Stimulated activated naive CD8-positive, alpha-beta T cell treated with anti-CD3 and anti-CD28 coated beads, Interleukin-15, amount 100 ng/mL, for 72 hours (primary cell): ENCODE results near the gene MEI1.

ENCODE experiments used
- ATAC-seq: fragments of 150-1000 bp; cut with Tn5 transposase; 2 replicates; pipeline ENCODE4 v1.10.0; 2021; ENCODE audit warnings: mild to moderate bottlenecking, moderate library complexity
- DNase-seq, 2 donors: peaks; one replicate each; pipeline ENCODE4 v3.0.0; 2021 to 2022
- H3K27ac Mint-ChIP-seq, 2 donors: one replicate each; pipeline ENCODE4 v1.8.0; 2022; ENCODE audit warnings: mild to moderate bottlenecking in 2 of 2, mixed read lengths in 2 of 2, moderate library complexity in 2 of 2
- H3K27me3 Mint-ChIP-seq: one replicate; pipeline ENCODE4 v1.8.0; 2022; ENCODE audit warnings: mixed read lengths
- H3K4me1 Mint-ChIP-seq: one replicate; pipeline ENCODE4 v1.8.0; 2022; ENCODE audit warnings: mild to moderate bottlenecking, mixed read lengths
- H3K4me3 Mint-ChIP-seq, 2 donors: one replicate each; pipeline ENCODE4 v1.8.0; 2022; ENCODE audit warnings: mild to moderate bottlenecking in 2 of 2, mixed read lengths in 2 of 2, moderate library complexity in 1 of 2
- H3K9me3 Mint-ChIP-seq, 2 donors: one replicate each; pipeline ENCODE4 v1.8.0; 2022; ENCODE audit warnings: mixed read lengths in 2 of 2

MEI1 gene

DNA sequence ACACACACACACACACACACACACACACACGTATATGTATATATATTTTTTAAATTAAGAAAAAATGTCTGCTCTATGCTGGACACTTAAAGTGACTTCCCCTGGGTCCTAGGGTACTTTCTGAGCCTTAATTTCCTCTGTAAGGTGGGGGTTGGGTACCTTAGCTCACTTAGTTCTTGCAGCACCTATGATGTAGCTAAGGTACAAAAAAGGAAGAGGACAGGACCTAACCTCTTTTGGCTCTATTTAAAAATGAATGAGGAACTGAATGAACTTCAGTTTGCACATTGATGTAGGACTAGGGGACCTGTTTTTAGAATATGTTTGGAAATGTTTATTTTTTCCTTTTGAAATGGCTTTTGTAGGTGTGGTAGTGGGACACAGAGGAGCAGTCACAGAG is 144.7 kb downstream of the MEI1 start:
- H3K27ac Mint-ChIP-seq: peak overlapping the region in 1 of 2 donors; percentile 27
- peaks cover 73% of the 10 kb centered on the region for H3K4me1 Mint-ChIP-seq
- H3K9me3 Mint-ChIP-seq: no peaks in the 10 kb centered on the region
- ATAC-seq (no peak), DNase-seq (no peak)
- H3K27me3 Mint-ChIP-seq: no peaks in the 10 kb centered on the region
- no peak overlapping the region for H3K4me3 Mint-ChIP-seq

DNA sequence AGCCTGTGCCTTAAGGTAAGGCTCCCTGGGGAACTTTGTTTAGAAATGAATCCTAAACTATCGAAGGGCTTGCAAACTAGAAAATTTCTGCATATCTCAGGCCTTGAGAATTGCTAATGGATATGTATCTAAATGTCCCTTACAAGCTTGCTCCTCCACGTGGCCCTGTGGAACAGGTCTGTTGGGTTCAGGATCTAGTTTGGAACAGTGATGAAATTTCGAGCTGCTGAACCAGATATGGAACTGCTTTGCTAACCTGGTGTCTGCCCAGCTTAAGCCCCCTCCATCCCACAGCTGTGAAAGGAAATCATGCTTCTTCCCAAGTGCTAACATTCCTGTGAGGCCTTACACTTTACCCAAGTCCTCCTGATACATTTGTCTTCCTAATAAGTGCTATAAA is 145.2 kb downstream of the MEI1 start:
- DNase-seq (no peak), ATAC-seq (no peak)
- Mint-ChIP-seq H3K4me3 (no peak overlapping the region), H3K27me3 (no peaks in the 10 kb centered on the region), H3K27ac (peak overlapping the region; percentile 27 to 59), H3K9me3 (no peaks in the 10 kb centered on the region), H3K4me1 (peaks cover 68% of the 10 kb centered on the region)

DNA sequence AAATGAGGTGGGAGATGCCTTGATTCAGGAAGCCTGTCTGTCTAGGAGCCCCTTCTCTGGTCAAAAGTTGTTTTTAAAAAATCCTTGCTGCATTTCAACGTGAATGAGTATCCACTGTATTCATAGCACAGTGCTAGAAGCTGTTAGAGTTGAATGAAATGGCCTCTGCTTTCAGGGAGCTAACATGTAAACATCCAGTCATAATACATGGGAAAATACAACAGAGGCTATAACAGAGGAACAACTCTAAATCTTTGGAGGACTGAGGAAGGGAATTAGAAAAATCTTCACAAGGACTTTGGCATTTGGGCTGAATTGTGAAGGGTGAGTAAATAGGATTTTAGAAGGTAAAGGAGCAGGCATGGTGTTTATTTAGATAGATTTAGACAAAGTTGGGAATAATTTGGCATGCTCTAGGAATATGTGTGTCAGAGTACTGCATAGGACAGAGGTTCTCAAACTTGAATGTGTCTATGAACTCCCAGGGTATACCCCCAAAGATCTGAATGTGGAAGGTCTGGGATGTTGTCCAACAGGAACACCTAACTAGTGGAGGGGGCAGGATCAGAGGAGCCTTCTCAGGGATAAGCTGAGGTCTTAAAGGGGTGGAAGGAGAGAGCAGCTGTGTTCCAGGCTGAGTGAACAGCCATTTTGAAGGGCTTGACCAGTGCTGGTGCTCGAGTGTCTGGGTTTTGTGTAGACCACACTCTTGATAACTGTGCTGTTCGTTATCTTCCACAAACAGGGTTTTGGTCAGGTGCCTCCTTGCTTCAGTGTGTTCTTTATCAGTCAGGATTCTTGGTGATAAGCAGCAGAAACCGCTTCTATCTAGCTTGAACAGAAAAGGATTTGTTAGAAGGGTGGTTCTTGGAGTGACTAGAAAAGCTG is 146.3 kb downstream of the MEI1 start:
- ATAC-seq (no peak), DNase-seq (no peak)
- H3K27ac Mint-ChIP-seq: peak overlapping the region in 1 of 2 donors; percentile 59
- H3K4me3 Mint-ChIP-seq: no peak overlapping the region
- no peaks in the 10 kb centered on the region for H3K9me3 Mint-ChIP-seq
- H3K4me1 Mint-ChIP-seq: peaks cover 67% of the 10 kb centered on the region
- no peaks in the 10 kb centered on the region for H3K27me3 Mint-ChIP-seq

DNA sequence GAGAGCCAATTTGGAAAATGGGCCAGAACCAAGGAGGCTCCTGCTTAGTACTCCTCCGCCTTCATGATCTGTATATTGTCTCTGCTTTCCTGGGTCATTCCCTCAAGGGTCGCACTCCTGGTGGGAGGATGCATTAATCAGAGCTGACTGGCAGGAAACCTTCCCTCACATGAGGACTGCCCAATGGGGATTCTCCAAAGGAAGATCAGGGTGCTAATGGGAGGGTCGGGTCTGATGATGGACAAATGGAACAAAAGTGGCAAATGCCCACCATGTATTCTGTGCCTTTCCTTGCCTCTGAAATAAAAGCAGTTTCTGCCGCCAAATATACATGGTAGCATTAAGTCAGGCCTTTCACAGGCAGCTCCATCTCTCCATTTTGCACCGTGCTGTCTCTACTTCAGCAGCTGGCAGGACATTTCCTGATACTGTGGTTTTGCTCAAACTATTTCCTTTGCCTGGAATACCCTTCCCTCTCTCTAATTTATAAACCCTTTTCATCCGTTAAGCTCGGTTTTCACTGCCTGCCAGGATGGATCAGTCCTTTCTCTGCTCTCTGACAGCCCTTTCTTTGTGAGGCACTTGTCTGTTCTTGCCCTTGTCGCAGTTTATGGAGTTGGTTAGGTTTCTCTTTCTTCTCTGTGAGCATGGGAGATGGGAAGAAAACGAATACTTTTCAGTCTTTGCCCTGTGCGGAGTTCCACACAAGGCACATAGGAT is 147.1 kb downstream of the MEI1 start:
- no peaks in the 10 kb centered on the region for H3K27me3 Mint-ChIP-seq
- no peak overlapping the region for H3K4me3 Mint-ChIP-seq
- ATAC-seq (no peak), DNase-seq (no peak)
- no peaks in the 10 kb centered on the region for H3K9me3 Mint-ChIP-seq
- peaks cover 63% of the 10 kb centered on the region for H3K4me1 Mint-ChIP-seq
- H3K27ac Mint-ChIP-seq: no peak overlapping the region

DNA sequence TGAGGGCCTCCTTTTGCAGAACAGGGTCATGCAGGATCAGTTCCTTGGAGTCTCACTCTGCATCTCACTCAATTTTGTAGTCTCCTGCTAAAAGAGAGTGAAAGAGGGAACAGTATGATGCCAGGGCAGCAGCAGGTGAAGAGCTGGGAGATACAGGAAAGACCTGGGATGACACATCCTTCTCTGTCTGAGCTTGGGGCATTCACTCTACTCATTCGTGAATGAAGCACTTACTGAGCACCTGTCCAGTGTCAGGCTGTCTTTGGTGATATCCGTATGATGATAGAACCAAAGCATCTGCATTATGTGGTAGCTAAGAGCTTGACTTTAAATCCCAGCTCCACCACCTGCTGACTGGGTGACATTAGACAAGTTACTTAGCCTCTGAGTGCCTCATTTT is 148.0 kb downstream of the MEI1 start:
- peak overlapping the region in 1 of 2 donors; percentile 59 for H3K27ac Mint-ChIP-seq
- DNase-seq: no peak
- H3K4me3 Mint-ChIP-seq: no peak overlapping the region
- no peaks in the 10 kb centered on the region for H3K27me3 Mint-ChIP-seq
- H3K4me1 Mint-ChIP-seq: peaks cover 62% of the 10 kb centered on the region
- no peak for ATAC-seq
- no peaks in the 10 kb centered on the region for H3K9me3 Mint-ChIP-seq

DNA sequence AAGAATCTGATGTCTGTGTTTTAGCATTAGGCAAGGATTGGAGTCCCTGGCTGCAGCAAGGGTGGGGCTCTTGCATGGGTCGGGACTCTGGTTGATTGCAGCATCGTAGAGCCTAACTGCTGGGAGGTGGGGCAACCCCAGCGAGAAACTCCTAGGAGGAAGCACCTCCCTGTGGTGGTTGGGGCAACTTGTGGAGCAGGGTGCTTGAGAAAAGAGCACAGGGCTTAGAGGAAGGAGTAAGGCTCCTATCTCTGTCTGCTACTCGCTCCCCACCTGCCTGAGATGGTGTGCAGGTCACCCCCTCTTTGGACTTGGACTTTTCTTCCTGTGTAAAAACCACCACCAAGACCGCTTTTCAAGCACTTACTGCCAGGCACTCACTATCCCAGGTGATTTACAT is 149.2 kb downstream of the MEI1 start:
- DNase-seq (no peak), ATAC-seq (no peak)
- no peak overlapping the region for H3K4me3 Mint-ChIP-seq
- no peaks in the 10 kb centered on the region for H3K27me3 Mint-ChIP-seq
- no peaks in the 10 kb centered on the region for H3K9me3 Mint-ChIP-seq
- H3K27ac Mint-ChIP-seq: no peak overlapping the region
- H3K4me1 Mint-ChIP-seq: peaks cover 62% of the 10 kb centered on the region
